Neutrophil (primary cell): ENCODE data around the gene CFDP1.

Source experiments
- H3K27ac ChIP-seq: fragments of 200-600 bp; sonication (generic); 2 replicates; pipeline ENCODE4 v1.5.1; 2016; ENCODE audit warnings: mild to moderate bottlenecking, moderate library complexity
- H3K27me3 ChIP-seq: fragments of 200-600 bp; sonication (generic); 2 replicates; pipeline ENCODE4 v1.6.0; 2016; ENCODE audit warnings: mild to moderate bottlenecking
- H3K36me3 ChIP-seq: fragments of 200-600 bp; sonication (generic); 2 replicates; pipeline ENCODE4 v1.5.1; 2017
- H3K4me1 ChIP-seq, 2 experiments: fragments of 200-600 bp in 1 of 2; sonication (generic) in 1 of 2; 1 replicate in 1 of 2; 2 replicates in 1 of 2; pipeline versions ENCODE4 v1.5.1 to v1.6.1; 2013 to 2016; ENCODE audit warnings: low read depth in 1 of 2, low read length in 1 of 2, mild to moderate bottlenecking in 1 of 2, moderate library complexity in 1 of 2; ENCODE audit not compliant: control insufficient read depth in 1 of 2, insufficient read depth in 1 of 2
- H3K4me3 ChIP-seq, 2 experiments: fragments of 200-600 bp in 1 of 2; sonication (generic) in 1 of 2; 1 replicate in 1 of 2; 2 replicates in 1 of 2; pipeline ENCODE4 v1.5.1; 2013 to 2016; ENCODE audit warnings: low read depth in 1 of 2, low read length in 1 of 2, mild to moderate bottlenecking in 1 of 2, moderate library complexity in 1 of 2
- H3K9me3 ChIP-seq: fragments of 200-600 bp; sonication (generic); 2 replicates; pipeline ENCODE4 v1.5.1; 2016
- CTCF ChIP-seq: fragments of 200-600 bp; sonication (generic); IDR thresholded peaks from 2 replicates; pipeline ENCODE4 v1.5.1; 2016; ENCODE audit warnings: antibody characterized with exemption

The CFDP1 gene

DNA sequence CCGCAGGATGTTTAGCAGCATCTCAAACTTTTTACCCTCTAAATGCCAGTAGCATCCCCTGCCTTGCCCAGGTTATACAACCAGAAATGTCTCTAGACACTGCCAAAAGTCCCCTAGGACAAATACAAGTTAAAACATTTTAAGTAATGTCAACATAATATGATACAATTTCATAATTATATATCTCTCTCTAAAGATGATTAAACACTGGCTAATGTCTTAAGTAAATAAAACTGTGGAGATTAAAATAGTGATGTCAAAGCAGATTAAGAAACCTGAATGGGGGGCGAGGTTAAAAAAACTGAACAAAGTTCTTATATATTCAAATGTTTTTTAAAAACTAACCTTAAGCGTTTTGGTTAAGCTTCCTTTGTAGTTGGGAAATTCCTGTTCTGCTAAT lies 62.1 kb downstream of the CFDP1 start:
- Histone ChIP-seq H3K4me3 (no peak overlapping the region), H3K27ac (no peak overlapping the region), H3K4me1 (no peaks in the 10 kb centered on the region), H3K36me3 (no peaks in the 10 kb centered on the region), H3K27me3 (no peaks in the 10 kb centered on the region), H3K9me3 (no peaks in the 10 kb centered on the region)
- no peak for TF ChIP-seq CTCF

DNA sequence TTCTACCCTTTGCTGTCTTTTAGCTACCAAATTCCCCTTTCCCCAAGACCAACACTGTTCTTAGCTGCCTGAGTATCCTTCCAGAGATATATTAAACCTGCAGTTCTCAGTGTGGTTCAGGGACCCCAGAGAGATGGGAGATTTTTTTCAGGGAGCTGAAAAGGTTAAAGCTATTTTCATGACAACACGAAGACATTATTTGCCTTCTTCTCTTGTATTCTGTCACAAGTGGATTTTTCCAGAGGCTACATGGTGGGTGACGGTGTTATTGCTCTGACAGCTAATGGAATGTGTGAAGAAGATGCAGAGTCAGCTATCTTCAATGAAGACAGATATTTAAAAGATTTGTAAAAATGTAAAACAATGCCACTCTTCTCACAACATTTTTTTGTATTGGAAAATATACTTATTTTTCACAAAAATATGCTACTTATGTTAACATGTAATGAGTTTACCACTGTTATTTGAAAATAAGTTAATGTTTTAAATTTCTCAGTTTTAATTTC lies 69.0 kb downstream of the CFDP1 start:
- no peak overlapping the region for H3K4me3 ChIP-seq
- H3K9me3 ChIP-seq: no peaks in the 10 kb centered on the region
- H3K27ac ChIP-seq: no peak overlapping the region
- H3K27me3 ChIP-seq: no peaks in the 10 kb centered on the region
- H3K4me1 ChIP-seq: no peaks in the 10 kb centered on the region
- no peaks in the 10 kb centered on the region for H3K36me3 ChIP-seq
- no peak for TF ChIP-seq CTCF

DNA sequence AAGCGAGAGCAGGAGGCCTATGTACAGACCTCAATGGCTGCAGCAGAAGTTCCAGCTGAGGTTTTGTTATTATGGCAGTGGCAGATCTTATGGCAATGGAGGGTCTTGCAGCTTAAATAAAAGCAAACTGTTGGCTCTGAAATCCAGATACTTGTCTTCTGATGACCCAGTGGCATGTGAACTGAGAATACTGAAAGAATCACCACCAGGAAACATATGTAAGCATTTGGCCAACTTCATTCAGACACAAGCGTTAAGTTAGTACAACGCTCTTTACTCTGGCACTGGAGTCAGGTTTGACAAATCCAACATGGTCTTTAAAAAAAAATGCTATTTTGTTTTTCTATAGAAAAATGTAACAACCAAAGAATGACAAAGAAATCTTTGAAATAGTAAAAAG lies 70.5 kb downstream of the CFDP1 start:
- no peaks in the 10 kb centered on the region for H3K27me3 ChIP-seq
- no peaks in the 10 kb centered on the region for H3K9me3 ChIP-seq
- H3K27ac ChIP-seq: no peak overlapping the region
- no peak for TF ChIP-seq CTCF
- H3K36me3 ChIP-seq: no peaks in the 10 kb centered on the region
- no peaks in the 10 kb centered on the region for H3K4me1 ChIP-seq
- no peak overlapping the region for H3K4me3 ChIP-seq

GRCh38 chr16:75361936-75362335 lies 71.4 kb downstream of the CFDP1 start:
- Histone ChIP-seq H3K9me3 (no peaks in the 10 kb centered on the region), H3K4me1 (no peaks in the 10 kb centered on the region), H3K27ac (no peak overlapping the region), H3K4me3 (no peak overlapping the region), H3K27me3 (no peaks in the 10 kb centered on the region), H3K36me3 (no peaks in the 10 kb centered on the region)
- no peak for TF ChIP-seq CTCF

- H3K27me3 ChIP-seq: no peaks in the 10 kb centered on the region
- H3K27ac ChIP-seq: no peak overlapping the region
- H3K36me3 ChIP-seq: no peaks in the 10 kb centered on the region
- H3K4me3 ChIP-seq: no peak overlapping the region
- no peaks in the 10 kb centered on the region for H3K4me1 ChIP-seq
- no peaks in the 10 kb centered on the region for H3K9me3 ChIP-seq
- TF ChIP-seq CTCF: no peak
Measured at GRCh38 chr16:75354170-75354569, 79.1 kb downstream of the CFDP1 start.

DNA sequence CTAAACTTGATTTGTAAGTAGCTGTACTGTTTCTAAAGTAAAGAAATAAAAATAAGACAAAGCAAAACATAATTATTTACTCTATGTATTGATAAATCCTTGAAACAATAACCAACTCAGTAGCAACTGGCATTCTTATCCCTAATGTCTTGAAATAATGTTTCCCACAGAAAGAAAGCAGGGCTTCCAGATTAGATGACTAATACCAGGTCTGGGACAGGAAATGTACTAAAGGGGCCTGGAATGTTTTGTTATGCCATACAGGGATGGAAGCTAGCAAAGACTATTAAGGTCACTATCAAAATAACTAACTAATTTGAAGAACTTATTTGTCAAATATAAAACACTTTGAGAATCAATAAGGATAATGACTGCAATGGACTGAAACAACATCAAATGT lies 82.1 kb downstream of the CFDP1 start:
- no peak overlapping the region for H3K4me3 ChIP-seq
- H3K27me3 ChIP-seq: no peaks in the 10 kb centered on the region
- no peaks in the 10 kb centered on the region for H3K9me3 ChIP-seq
- no peaks in the 10 kb centered on the region for H3K36me3 ChIP-seq
- H3K4me1 ChIP-seq: no peaks in the 10 kb centered on the region
- H3K27ac ChIP-seq: no peak overlapping the region
- TF ChIP-seq CTCF: no peak
